CD4-positive, alpha-beta T cell treated with Interleukin-12 subunit alpha and Interleukin-12 subunit beta, for 1 hour (primary cell): Measurements from ENCODE around the gene SCAMP3.
A peak's percentile ranks its signal among the peaks of the same experiment; 100 is the strongest.

Experiments
- DNase-seq: peaks from one replicate; pipeline ENCODE4 v3.0.0-alpha.2; 2020

The SCAMP3 gene

GRCh38 chr1:155285063-155285462 lies 22.9 kb upstream of the SCAMP3 start:
- no peak for DNase-seq

- DNase-seq, result no peak
Measured at GRCh38 chr1:155284476-155284875, 22.3 kb upstream of the SCAMP3 start.

GRCh38 chr1:155282488-155283091 lies 20.4 kb upstream of the SCAMP3 start:
- no peak for DNase-seq

DNA sequence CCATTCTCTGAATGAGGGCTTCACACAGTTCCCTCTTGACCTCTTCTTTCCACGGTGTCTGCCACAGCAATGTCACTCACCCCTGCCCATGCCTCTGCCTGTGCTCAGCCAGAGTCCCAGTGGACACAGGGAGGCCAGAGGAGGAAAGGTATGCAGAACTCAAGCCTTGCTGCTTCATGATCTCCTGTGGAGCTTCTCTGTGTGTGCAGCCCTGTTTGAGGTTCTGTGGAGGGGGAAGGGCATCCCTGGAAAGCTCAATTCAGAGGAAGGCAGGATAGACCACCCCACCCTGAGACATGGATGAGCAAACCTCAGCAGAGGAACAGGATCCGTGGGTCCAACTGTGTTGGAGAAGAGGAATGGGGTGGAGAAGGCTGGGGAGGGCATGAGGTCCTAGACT lies 17.1 kb upstream of the SCAMP3 start:
- no peak for DNase-seq

- no peak for DNase-seq
Measured at GRCh38 chr1:155278689-155279160, 16.6 kb upstream of the SCAMP3 start.

GRCh38 chr1:155277902-155278688 lies 15.9 kb upstream of the SCAMP3 start:
- peak; percentile 77 for DNase-seq

DNA sequence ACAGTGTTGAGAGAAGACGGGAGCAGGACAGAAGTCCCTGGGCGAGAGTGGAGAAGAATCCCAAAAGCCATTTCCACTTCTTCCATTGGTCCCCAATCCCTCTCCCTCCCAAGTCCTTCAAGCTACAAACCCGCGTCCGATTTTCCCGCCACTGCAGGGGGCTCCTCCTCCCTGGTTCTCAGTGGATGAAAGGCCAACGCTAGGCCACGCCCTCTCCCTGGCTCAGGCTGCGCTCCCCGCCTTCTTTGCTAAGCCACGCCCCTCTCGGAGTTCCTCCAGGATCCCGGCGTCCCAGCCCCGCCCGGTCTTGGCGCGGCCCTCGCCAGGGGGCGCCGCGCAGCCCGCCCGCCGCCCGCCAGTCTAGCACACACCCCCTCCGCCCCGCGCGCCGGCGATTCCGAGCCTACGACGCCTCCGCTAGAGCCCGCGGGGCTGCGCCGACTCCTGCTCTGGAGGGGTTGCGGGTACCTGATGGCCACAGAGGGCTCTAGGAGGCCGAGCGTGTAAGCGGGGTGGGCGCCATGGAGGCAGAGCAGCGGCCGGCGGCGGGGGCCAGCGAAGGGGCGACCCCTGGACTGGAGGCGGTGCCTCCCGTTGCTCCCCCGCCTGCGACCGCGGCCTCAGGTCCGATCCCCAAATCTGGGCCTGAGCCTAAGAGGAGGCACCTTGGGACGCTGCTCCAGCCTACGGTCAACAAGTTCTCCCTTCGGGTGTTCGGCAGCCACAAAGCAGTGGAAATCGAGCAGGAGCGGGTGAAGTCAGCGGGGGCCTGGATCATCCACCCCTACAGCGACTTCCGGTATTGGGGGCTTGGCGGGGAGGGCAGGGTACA lies 15.1 kb upstream of the SCAMP3 start, which contains the start of gene HCN3:
TSS of gene HCN3 (plus strand) at position 394 of the 832 bp plus-strand sequence. CDS start at position 522, 128 bp downstream.
- DNase-seq, result peak; percentile 96

DNA sequence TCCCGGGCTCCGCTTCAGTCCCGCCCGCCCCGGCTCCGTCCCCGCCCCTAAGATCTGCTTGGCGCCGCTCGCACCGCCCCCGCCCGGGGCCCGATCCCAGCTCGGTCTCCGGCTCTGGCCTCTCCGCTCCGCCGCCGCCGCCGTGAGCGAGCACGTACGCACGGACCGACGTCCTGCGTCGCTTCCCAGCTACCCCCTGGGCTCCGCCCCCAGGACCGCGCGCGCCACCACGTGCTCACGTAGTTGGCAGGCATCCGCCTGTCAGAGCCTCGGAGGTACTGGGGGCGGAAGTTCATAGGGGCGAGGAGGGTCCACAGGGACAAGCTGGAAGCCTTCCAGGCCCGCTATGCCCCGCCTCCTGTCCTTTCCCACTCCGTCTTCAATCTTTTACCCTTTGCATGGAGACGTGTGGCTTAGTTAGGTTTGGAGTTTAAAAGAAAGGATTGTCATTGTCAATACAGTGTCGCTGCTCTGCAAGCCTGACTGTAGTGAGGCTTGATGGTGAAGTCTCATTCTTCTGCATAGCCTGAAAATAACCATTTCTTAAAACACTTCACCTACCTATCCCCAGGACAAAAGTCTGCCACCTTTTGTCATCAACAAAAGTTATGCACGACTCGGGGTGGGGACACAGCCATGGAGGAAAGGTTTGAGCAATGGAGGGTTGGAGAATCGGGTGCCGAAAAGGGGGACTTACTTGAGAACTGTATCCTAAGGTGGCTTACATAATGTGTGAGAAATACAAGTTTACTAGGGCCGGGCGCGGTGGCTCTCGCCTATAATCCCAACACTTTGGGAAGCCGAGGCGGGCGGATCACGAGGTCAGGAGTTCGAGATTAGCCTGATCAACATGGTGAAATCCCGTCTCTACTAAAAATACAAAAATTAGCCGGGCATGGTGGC lies 11.4 kb upstream of the SCAMP3 start, which contains the start of gene CLK2:
TSS of gene CLK2 (minus strand) at position 162 of the 903 bp plus-strand sequence. CDS start 2,527 bp downstream, outside the sequence.
- peak; percentile 94 for DNase-seq

DNA sequence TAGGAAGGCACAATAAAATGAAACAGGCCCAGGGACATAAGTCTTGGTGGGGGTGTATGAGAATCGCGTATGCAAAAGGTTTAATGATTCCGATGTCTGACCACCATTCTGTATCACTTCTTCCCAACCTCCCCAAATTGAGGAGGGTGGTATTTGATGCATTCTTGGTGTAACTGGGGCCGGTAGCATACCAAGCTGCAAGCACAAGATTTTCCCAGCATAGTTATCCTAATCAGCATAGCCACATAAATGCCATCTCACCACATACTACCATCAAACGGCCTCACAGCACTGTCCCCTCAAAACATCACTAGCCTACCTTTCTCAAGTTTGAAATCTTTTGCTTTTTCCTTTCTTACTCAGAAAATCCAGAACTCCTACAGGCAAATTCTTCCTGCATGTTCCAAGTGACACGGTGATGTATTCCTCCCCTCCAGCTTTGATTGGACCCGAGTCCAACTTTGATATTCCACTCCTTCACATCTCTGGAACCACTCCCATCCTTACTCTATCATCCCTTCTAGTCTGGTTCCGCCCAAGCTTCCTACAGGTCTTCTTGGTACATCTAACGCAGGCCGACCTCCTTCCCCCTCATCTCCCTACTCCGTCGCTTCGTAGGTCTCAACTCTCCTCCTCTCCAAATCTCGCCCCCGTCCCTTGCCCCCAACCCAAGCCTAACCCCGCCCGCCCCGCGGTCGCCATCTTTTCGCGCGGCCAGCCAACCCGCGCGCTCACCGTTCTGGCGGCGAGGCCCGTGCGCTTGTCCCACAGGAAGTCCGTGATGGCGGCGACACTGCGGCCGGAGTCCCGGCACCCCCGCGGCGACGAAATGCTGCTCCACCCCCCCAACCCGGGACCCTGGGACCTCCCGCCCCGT lies 10.5 kb upstream of the SCAMP3 start:
- DNase-seq, result no peak

GRCh38 chr1:155269381-155269780 lies 7.2 kb upstream of the SCAMP3 start:
- DNase-seq, result no peak

- DNase-seq, result no peak
Measured at GRCh38 chr1:155268630-155269029, 6.5 kb upstream of the SCAMP3 start.

GRCh38 chr1:155267373-155267772 lies 5.2 kb upstream of the SCAMP3 start:
- no peak for DNase-seq

- no peak for DNase-seq
Measured at GRCh38 chr1:155266553-155266952, 4.4 kb upstream of the SCAMP3 start.

DNA sequence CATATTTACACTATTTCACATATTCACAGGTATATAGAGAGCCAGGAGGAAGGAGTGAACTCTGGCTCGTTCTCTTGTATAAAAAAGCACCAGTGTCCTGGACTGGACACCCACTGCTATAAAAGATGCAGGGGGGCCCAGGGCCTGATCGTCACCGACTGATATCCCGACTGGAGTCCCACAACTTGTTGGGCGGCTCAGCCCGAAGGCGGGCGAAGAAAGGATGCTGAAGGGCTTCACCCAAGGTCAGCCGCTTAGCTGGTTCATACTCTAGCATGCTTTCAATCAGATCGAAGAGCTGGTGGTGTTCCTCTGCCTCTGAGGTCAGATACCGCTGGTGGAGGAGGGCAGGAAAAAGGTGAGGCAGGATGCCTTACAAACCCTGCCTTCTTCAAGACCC lies 907 bp upstream of the SCAMP3 start:
- no peak for DNase-seq

- DNase-seq, result peak; percentile 24
Measured at GRCh38 chr1:155261493-155261851, 688 bp downstream of the SCAMP3 start.

- DNase-seq, result no peak
Measured at GRCh38 chr1:155260276-155260675, 1.9 kb downstream of the SCAMP3 start.

DNA sequence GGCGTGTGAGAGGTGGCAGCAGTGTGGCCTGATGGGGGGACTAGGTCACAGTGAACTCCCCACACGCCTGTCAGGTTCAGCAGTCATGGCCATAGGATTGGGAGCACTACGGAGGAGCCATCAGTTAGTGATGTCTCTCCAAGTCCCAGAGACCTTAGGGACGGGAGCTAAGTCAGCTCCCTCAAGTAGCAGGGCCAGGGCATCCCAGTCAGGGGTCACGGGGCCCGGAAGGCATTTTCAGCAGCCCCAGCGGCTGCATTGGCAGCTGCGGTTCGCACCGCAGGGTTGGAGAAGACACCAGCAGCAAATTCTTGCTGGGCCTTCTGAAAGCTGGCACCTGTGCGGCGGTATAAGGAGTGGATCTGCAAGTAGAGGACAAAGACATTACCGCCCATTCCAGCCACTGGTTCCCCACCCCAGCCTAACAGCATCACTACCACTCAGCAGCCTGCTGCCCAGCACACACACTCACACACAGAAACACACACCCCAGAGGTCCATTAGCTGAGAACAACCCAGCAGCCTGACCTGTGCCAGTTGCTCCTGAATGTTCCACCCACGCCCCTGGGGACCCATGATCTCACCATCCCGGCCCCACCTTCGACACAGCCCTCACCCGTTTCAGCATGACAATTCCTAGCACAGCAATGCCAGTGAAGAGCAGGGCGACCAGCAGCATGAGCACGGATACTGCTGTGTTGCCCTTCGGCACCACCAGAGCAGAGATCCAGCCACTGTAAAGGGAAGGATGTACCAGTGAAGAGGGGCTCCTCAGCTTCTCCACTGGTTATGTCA lies 5.9 kb downstream of the SCAMP3 start:
- DNase-seq, result no peak

DNA sequence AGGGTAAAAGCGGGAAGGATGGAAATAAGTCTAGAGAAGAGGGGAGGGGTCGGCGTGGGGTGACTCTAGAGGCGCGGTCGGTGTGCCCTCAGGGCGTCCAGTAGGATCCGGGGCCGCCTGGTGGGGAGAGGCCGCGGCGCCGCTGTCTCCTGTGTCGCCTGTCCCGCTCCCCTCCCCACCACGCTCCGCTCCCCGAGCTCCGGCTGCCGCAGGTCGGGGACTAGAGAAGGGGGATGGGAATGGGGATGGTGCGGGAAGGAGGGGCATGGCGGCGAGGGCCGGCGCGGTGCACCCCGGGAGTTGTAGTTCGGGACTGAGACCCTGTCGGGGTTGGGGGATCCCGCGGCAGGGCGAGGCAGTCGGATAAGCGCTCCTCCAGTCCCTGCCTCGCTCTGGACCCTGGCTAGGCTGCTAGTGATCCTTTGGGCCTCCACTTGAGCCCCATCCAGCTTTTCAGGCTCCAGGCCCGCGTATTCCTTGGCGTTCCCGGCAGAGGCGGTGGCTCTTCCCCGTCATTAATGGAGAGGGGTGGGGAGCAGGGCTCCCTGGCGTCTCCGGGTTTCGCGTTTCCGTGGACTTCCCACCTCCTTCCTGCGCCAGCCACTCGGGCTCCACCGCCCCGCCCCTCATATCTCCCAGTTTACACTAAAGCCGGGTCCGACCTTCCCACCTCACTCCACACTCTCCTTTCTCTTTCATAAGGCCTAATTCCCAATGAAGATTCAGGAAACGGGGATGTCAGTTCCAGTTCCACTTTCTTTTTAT lies 6.7 kb downstream of the SCAMP3 start, which contains the start of gene ENTREP3:
TSS of gene ENTREP3 (minus strand) at position 241 of the 765 bp plus-strand sequence. CDS start 606 bp downstream, outside the sequence.
- peak; percentile 84 for DNase-seq

GRCh38 chr1:155254714-155255242 lies 7.4 kb downstream of the SCAMP3 start:
- DNase-seq, result no peak
